PFSK-1 (cell line): ENCODE data around the gene SBK3.

Experiments
- SIN3A ChIP-seq: IDR thresholded peaks from 2 replicates; pipeline ENCODE4 v1.6.1; 2012; ENCODE audit warnings: mild to moderate bottlenecking, low read length, moderate library complexity, borderline replicate concordance; ENCODE audit not compliant: insufficient read depth
- TF ChIP-seq, protein P1 (sequence below), 2 experiments: IDR thresholded peaks; 2 replicates each; pipeline versions ENCODE4 v1.6.1 to v1.8.0; 2011 to 2012; ENCODE audit warnings: low read depth in 2 of 2, low read length in 2 of 2, control low read depth in 1 of 2, inconsistent platforms in 1 of 2, mild to moderate bottlenecking in 1 of 2, moderate library complexity in 1 of 2; ENCODE audit not compliant: insufficient read depth in 1 of 2

DNA sequence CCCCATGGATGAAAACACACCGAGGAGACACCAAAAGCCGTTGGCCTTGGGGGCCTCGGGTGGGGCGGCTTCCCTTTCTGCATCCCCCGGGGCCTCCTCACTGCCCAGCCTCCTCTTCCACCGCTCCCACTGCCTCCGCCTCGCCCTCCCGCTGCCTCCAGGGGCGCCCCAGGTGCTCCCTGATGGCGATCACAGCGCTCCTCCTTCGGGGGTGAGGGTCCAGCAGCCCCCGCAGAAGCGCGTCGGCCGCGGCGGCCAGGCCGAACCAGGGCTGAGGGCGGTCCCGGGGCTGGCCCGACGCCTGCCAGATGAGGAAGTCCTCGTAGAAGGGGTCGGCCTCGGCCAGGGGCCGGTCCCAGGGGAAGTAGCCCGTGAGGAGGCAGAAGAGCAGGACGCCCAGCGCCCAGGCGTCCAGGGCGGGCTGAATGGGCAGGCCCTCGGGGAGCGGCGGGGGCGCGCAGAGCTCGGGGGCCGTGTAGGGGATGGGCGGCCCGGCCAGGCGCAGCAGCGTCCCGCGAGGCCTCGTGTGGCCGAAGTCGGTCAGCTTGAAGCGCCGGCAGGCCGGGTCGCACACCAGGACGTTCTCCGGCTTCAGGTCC is 15.6 kb downstream of the SBK3 start:
- no peak for TF ChIP-seq SIN3A
- TF ChIP-seq, protein P1, sequence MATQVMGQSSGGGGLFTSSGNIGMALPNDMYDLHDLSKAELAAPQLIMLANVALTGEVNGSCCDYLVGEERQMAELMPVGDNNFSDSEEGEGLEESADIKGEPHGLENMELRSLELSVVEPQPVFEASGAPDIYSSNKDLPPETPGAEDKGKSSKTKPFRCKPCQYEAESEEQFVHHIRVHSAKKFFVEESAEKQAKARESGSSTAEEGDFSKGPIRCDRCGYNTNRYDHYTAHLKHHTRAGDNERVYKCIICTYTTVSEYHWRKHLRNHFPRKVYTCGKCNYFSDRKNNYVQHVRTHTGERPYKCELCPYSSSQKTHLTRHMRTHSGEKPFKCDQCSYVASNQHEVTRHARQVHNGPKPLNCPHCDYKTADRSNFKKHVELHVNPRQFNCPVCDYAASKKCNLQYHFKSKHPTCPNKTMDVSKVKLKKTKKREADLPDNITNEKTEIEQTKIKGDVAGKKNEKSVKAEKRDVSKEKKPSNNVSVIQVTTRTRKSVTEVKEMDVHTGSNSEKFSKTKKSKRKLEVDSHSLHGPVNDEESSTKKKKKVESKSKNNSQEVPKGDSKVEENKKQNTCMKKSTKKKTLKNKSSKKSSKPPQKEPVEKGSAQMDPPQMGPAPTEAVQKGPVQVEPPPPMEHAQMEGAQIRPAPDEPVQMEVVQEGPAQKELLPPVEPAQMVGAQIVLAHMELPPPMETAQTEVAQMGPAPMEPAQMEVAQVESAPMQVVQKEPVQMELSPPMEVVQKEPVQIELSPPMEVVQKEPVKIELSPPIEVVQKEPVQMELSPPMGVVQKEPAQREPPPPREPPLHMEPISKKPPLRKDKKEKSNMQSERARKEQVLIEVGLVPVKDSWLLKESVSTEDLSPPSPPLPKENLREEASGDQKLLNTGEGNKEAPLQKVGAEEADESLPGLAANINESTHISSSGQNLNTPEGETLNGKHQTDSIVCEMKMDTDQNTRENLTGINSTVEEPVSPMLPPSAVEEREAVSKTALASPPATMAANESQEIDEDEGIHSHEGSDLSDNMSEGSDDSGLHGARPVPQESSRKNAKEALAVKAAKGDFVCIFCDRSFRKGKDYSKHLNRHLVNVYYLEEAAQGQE (IDR thresholded peaks at IDR 0.05; ENCODE audit: insufficient read depth in 1 of 2, low read depth in 2 of 2, low read length in 2 of 2), result no peak
